ENCODE results near the gene KRTAP12-3. TPM values are rescaled to one million over a fixed set of nuclear protein-coding genes. Genes with fewer than 3 reads are reported as not detected.
"Not testable (repeated sequence)": the region's sequence is repeated elsewhere in the genome, so short reads cannot be mapped to it uniquely, and the experiment has no call there.

Gene KRTAP12-3
- total and polyA plus RNA-seq, 3 donors from 2014 or later, result not detected

DNA sequence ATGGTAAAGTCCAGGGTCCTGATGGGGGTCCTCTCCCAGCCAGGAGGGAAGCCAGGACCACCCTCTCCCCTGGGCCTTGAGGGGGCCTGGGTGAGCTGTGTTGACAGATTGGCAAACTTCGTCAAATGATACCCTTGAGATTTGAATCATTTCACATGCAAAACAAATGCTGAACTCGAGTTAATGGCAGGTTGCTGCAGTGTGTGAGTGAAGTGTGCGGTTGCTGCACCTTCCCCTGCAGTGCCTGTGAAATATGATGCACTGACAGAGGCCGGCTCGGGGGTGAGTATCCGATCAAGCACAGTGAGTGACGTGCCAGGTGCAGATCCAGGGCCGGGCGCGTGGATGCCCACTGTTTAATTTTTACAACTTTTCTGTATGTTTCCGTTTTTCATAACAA, 29.9 kb downstream of the KRTAP12-3 start:
- H3K27ac ChIP-seq, result no peak overlapping the region
- H3K4me3 ChIP-seq, result no peak overlapping the region
- 45 to 46% methylated on average over 11 of the region's 11 CpGs for WGBS, 2 donors
- no peaks in the 10 kb centered on the region for H3K4me1 ChIP-seq
- intact Hi-C loops (cut with DNase I; ENCODE audit: low total_unique reads), result no loop called here
- no peaks in the 10 kb centered on the region for H3K9me3 ChIP-seq
- no peaks in the 10 kb centered on the region for H3K36me3 ChIP-seq (ENCODE audit: low read depth, missing control alignments)
- DNase-seq, result no peak
- H3K27me3 ChIP-seq, result no peaks in the 10 kb centered on the region
- no peak for TF ChIP-seq POLR2A (IDR thresholded peaks at IDR 0.05)
- TF ChIP-seq, protein P1, sequence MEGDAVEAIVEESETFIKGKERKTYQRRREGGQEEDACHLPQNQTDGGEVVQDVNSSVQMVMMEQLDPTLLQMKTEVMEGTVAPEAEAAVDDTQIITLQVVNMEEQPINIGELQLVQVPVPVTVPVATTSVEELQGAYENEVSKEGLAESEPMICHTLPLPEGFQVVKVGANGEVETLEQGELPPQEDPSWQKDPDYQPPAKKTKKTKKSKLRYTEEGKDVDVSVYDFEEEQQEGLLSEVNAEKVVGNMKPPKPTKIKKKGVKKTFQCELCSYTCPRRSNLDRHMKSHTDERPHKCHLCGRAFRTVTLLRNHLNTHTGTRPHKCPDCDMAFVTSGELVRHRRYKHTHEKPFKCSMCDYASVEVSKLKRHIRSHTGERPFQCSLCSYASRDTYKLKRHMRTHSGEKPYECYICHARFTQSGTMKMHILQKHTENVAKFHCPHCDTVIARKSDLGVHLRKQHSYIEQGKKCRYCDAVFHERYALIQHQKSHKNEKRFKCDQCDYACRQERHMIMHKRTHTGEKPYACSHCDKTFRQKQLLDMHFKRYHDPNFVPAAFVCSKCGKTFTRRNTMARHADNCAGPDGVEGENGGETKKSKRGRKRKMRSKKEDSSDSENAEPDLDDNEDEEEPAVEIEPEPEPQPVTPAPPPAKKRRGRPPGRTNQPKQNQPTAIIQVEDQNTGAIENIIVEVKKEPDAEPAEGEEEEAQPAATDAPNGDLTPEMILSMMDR (IDR thresholded peaks at IDR 0.05), result no peak

DNA sequence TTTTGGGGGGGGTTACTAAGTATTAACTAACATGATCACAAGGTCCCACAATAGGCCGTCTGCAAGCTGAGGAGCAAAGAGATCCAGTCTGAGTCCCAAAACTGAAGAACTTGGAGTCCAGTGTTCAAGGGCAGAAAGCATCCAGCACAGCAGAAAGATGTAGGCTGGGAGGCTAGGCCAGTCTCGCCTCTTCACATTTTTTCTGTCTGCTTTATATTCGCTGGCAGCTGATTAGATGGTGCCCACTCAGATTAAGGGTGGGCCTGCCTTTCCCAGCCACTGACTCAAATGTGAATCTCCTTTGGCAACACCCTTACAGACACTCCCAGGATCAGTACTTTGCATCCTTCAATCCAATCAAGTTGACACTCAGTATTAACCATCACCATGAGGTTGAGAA, 32.0 kb downstream of the KRTAP12-3 start:
- 60 to 79% methylated on average over 3 of the region's 3 CpGs for WGBS, 2 donors
- intact Hi-C loops (cut with DNase I; ENCODE audit: low total_unique reads); DNase-seq: not testable (repeated sequence)

DNA sequence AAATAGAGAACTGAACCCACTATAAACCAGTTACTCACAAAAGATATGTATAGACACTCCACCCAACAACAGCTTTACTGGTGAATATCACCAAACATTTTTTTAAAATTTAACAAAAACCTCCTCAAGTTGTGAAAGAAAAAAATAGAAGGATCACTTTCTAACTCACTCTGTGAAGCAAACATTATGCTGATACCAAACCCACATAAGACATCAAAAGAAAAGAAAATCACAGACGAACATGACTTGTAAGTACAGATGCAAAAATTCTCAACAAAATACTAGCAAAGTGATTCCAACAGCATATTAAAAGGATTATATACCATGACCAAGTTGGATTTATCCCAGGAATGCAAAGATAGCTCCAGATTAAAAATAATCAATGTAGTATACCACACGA, 34.0 kb downstream of the KRTAP12-3 start:
- Histone ChIP-seq H3K27me3 (no peaks in the 10 kb centered on the region), H3K4me3 (no peak overlapping the region), H3K4me1 (no peaks in the 10 kb centered on the region), H3K9me3 (no peaks in the 10 kb centered on the region), H3K36me3 (ENCODE audit: low read depth, missing control alignments) (no peaks in the 10 kb centered on the region), H3K27ac (no peak overlapping the region)
- no peak for TF ChIP-seq POLR2A (IDR thresholded peaks at IDR 0.05)
- TF ChIP-seq, protein P1 (IDR thresholded peaks at IDR 0.05), result no peak
- WGBS, 2 donors, result 80 to 82% methylated on average over 2 of the region's 2 CpGs
- intact Hi-C loops (cut with DNase I; ENCODE audit: low total_unique reads), result no loop called here
- no peak for DNase-seq

More for the DNA sequence above, 32.0 kb downstream of the KRTAP12-3 start:
- not testable (repeated sequence) for H3K4me3 ChIP-seq; H3K4me1 ChIP-seq; H3K36me3 ChIP-seq (ENCODE audit: low read depth, missing control alignments); H3K9me3 ChIP-seq; H3K27me3 ChIP-seq; H3K27ac ChIP-seq

DNA sequence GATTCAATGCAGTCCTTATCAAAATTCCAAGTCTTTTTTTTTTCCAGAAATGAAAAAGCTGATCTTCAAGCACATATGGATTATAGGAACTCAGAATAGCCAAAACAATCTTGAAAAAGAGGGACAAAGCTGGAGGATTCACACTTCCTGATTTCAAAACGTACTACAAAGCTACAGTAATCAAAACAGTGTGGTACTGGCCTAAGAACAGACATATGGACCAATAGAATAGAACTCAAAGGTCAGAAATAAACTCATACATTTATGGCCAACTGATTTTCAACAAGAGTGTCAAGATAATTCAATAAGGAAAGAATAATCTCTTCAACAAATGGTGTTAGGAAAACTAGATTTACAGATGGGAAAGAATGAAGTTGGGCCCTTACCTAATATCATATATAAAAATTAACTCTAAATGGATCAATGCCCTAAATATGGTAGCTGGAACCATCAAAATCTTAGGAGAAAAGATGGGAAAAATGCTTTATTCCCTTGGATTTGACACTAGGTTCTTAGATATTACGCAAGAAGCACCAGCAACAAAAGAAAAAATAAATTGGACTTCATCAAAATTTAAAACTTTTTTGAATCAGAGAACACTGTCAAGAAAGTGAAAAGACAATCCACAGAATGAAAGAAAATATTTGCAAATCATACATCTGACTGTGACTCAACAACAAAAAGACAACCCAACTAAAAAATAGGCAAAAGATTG, 35.2 kb downstream of the KRTAP12-3 start:
- Histone ChIP-seq H3K4me3 (no peak overlapping the region), H3K4me1 (no peaks in the 10 kb centered on the region), H3K9me3 (no peaks in the 10 kb centered on the region), H3K36me3 (ENCODE audit: low read depth, missing control alignments) (no peaks in the 10 kb centered on the region), H3K27me3 (no peaks in the 10 kb centered on the region), H3K27ac (no peak overlapping the region)
- no peak for DNase-seq
- intact Hi-C loops (cut with DNase I; ENCODE audit: low total_unique reads), result no loop called here
- TF ChIP-seq POLR2A (IDR thresholded peaks at IDR 0.05), result no peak
- TF ChIP-seq, protein P1 (IDR thresholded peaks at IDR 0.05), result no peak
- WGBS, 2 donors, result 48 to 49% methylated on average over 2 of the region's 2 CpGs

DNA sequence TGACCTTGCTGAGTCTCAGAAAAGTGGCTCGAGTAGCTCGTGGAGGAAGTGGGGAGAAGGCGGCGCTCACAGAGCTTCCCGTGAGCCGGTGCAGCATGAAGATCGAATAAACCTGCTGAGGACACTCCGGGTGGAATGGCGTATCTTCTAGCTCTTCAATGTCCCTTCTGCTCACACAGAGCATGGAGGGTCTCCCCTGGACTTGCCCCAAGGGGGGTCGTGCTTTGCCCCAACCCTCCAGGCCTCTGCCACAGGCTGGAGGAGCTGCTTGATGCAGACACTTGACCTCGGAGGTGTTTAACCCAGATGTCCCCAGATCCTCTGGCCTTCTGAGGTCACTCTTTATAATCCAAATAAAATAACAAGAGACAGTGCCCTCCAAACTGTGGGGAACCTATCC, 37.0 kb downstream of the KRTAP12-3 start:
- 76 to 82% methylated on average over 9 to 11 of the region's 11 CpGs for WGBS, 2 donors
- intact Hi-C loops (cut with DNase I; ENCODE audit: low total_unique reads), result no loop called here
- Histone ChIP-seq H3K36me3 (ENCODE audit: low read depth, missing control alignments) (no peaks in the 10 kb centered on the region), H3K27ac (no peak overlapping the region), H3K4me1 (no peaks in the 10 kb centered on the region), H3K27me3 (no peaks in the 10 kb centered on the region), H3K9me3 (no peaks in the 10 kb centered on the region), H3K4me3 (no peak overlapping the region)
- TF ChIP-seq POLR2A (IDR thresholded peaks at IDR 0.05), result no peak
- TF ChIP-seq, protein P1 (IDR thresholded peaks at IDR 0.05), result no peak
- DNase-seq, result peak; percentile 7

All from testis (tissue), 3 donors.